ENCODE results near the gene NUDC.
"Not testable (repeated sequence)": the region's sequence is repeated elsewhere in the genome, so short reads cannot be mapped to it uniquely, and the experiment has no call there.

NUDC gene

GRCh38 chr1:26951821-26952497 is 30.4 kb downstream of the NUDC start:
- DNase-seq, result no peak

GRCh38 chr1:26953374-26953773 is 31.8 kb downstream of the NUDC start:
- no peak for DNase-seq

DNA sequence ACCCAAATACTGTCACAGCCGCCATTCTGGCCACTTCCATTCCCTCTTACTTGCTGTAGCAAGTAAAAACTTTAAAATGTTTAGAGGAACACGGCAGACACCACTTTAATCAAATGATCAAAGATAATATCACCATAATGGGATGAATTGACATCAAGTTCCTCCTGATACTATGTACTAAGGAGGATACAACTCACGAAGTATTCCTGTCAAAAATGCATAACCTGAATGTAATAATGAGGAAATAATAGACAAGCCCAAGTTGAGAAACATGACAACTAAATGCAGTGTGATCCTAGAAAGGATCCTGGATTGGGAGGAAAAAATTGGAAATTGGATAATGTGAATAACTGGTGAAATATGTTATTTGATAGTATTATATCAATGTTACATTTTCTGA is 34.8 kb downstream of the NUDC start:
- no peak for DNase-seq

DNA sequence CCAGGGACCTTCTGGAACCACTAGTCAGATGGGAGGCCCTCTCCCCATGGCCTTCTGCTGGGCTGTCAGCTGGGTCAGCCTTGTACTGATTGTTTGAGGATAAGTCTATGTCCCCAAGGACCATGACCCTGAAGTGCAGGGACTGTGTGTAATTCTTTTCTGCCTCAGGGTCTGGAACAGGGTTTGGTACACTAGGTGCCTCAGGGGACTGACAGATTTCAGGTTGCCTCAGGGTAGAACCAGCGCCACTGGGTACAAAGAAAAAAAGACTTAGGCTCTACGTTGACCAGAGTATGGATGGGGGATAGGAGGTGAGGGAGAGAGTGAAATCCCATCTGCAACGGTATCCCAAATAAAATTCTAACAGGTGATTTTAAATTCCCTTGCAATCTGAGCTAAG is 35.8 kb downstream of the NUDC start:
- no peak for DNase-seq

DNA sequence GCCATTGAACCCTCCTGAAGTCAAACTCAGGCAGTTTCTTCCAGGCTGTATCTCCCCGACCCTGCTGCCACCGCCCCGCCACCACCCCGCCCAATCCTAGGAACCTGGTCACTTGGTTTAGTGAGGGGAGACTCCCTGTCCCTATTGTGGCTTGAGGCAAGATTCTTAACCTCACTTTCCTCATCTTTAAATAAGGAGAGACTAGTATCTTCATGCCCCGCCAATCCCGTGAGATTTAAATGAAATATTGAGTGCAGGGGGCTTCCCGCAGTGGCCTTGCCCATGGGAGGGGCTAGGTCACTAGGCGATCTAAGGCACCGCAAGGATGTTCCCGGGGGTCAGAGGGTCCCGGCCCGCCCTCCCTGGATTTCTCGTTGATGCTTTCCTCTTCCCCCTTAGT is 37.7 kb downstream of the NUDC start:
- DNase-seq, result no peak

- DNase-seq, result peak; percentile 48
These were observed 38.4 kb downstream of the NUDC start, which contains the start of gene KDF1 for GRCh38 chr1:26959722-26960624. Gene KDF1 (minus strand): TSS chr1:26960468. CDS start chr1:26952380, 8,088 bp downstream.

DNA sequence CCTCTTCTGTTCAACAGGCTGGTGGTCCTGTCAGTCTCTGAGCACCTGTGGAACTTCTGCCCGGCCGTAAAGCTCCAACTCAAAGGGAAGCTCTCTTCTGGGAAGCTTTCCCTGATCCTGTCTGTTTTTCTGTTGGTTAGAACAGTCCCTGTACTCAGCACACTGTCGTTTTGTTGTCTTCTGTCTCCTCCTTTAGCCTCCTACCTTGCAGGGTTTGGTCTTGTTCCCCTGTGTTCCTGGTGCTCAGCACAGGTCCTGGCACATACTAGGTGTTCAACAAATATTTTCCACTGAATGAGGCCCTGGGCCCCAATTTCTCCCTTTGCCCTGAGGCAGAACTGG is 39.1 kb downstream of the NUDC start:
- DNase-seq, result no peak

- DNase-seq, result no peak
These were observed 40.3 kb downstream of the NUDC start for GRCh38 chr1:26961826-26962225.

- no peak for DNase-seq
These were observed 43.7 kb downstream of the NUDC start for GRCh38 chr1:26965213-26965612.

DNA sequence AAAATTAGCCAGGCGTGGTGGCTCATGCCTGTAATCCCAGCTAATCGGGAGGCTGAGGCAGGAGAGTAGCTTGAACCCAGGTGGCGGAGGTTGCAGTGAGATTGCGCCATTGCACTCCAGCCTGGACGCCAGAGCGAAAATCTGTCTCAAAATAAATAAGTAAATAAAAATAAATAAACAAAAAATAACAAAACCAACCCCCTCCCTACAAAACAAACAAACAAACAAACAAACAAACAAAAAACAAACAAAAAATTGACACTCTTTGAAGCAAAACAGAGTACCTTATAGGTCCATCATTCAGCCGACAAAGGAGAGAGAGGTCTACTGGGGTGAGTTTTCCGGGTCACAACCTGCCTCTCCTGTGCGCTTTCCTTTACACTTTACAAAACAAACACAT is 44.1 kb downstream of the NUDC start:
- DNase-seq, result no peak

DNA sequence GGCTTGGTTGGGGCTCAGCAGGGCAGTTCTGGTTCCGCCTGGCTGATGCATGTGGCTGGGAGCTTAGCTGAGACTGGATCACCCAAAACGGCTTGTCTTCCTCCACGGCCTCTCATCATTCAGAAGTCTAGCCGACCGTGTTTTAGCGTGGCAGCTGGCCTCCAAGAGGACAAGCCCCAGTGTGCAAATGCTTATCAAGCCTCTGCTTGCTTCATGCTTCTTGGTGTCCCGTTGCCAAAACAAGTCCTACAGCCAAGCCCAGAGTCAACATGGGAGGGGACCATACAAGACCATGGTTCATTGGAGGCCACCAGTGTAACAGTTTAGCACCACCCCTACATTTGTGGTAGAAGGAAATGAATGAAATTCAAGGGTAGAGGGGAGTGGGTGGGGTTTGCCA is 49.3 kb downstream of the NUDC start:
- DNase-seq, result no peak

DNA sequence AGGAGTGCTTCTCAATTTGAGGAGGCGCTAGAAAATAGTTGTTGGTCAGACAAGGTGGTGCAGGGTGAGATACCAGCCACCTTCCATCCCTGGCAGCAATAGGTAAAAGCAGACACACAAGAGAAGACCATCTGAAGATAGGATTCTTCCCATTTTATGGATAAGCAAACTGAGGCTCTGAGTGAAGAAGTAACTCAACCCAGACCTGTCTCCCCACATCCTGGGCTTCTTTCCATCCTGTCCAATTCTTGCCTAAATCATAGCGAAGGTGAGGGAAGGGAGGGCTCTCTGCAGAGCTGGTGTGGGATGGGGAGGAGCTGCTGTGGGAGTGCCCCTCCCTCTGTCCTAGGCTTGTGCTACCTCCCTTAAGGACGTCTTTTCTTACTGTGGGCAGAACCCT is 50.0 kb downstream of the NUDC start:
- no peak for DNase-seq

DNA sequence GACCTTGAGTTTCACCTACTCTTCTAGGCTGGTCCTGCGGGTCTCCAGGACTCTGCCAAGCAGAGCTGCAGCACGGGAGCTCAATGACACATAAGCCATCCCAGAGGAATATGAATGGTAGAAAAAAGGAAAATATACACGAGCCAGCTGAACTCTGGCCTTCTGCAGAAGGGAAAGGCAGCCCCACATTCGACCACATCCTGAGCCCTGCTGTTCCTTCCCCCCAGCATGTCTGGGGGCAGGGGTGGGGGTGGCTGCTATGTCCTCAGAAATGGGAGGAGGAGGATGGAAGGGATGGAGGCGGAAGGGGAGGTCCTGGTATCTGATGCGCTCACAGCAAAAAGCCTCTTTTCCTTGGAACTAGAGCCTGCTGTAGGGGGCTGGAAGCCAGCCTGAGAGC is 50.8 kb downstream of the NUDC start:
- no peak for DNase-seq

- no peak for DNase-seq
These were observed 51.3 kb downstream of the NUDC start for GRCh38 chr1:26972821-26973220.

- no peak for DNase-seq
These were observed 55.3 kb downstream of the NUDC start for GRCh38 chr1:26976621-26977510.

GRCh38 chr1:26978901-26979300 is 57.4 kb downstream of the NUDC start:
- DNase-seq, result no peak

GRCh38 chr1:26981146-26981846 is 59.8 kb downstream of the NUDC start:
- no peak for DNase-seq

GRCh38 chr1:26983863-26984262 is 62.3 kb downstream of the NUDC start:
- DNase-seq, result no peak

DNA sequence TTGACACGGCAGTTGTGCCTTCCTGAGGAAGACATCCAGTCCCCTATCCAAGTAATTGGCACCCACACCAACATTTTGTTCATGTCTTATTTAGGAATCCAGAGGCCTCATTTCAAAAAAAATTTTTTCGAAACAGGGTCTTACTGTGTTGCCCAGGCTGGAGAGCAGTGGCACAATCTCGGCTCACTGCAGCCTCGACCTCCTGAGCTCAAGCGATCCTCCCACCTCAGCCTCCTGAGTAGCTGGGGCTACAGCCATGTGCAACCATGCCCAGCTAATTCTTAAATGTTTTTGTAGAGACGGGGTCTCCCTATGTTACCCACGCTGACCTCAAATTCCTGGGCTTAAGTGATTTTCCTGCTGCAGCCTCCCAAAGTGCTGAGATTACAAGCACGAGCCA is 62.7 kb downstream of the NUDC start:
- DNase-seq, result no peak

- no peak for DNase-seq
These were observed 65.1 kb downstream of the NUDC start for GRCh38 chr1:26986658-26987057.

- not testable (repeated sequence) for DNase-seq
These were observed 68.0 kb downstream of the NUDC start for GRCh38 chr1:26989403-26990109.
